ENCODE measurements around the gene MYO15B. TPM values are rescaled to one million over a fixed set of nuclear protein-coding genes. Genes with fewer than 3 reads are reported as not detected.
A peak's percentile ranks its signal among the peaks of the same experiment; 100 is the strongest.

The MYO15B gene
- total and polyA plus RNA-seq, 2 of the 13 experiments (the other 11 are each of a cell fraction or from before 2014, with no cell fraction given): 2.8 to 8.1 TPM

DNA sequence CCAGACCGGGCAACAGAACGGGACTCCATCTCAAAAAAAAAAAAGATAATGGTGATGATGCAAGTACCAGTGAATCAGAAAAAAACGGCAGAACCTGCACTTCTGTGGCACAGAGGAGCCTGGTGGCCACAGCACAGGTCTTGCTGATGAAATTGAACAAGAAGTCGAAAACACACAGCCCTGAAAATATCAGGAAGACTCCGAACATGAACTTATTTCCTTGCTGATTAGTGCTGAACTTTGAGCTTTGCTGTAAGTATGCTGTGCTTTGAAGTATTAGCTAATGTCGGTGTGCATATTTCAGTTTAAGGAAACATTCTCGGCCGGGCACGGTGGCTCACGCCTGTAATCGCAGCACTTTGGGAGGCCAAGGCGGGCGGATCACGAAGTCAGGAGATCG lies 10.9 kb upstream of the MYO15B start (continued):
- peak; percentile 25; the same call in 1 of the 2 replicates for TF ChIP-seq ZBTB20 (CRISPR knock-in tag; IDR thresholded peaks at IDR 0.05; ENCODE audit: borderline replicate concordance, low read depth)
- TF ChIP-seq, protein P1, sequence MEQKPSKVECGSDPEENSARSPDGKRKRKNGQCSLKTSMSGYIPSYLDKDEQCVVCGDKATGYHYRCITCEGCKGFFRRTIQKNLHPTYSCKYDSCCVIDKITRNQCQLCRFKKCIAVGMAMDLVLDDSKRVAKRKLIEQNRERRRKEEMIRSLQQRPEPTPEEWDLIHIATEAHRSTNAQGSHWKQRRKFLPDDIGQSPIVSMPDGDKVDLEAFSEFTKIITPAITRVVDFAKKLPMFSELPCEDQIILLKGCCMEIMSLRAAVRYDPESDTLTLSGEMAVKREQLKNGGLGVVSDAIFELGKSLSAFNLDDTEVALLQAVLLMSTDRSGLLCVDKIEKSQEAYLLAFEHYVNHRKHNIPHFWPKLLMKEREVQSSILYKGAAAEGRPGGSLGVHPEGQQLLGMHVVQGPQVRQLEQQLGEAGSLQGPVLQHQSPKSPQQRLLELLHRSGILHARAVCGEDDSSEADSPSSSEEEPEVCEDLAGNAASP (CRISPR knock-in tag; IDR thresholded peaks at IDR 0.05; ENCODE audit: borderline replicate concordance): peak; percentile 55; the same call in 1 of the 2 replicates
- no peak for TF ChIP-seq ZC3H13 (CRISPR knock-in tag; IDR thresholded peaks at IDR 0.05)
- TF ChIP-seq, protein P2, sequence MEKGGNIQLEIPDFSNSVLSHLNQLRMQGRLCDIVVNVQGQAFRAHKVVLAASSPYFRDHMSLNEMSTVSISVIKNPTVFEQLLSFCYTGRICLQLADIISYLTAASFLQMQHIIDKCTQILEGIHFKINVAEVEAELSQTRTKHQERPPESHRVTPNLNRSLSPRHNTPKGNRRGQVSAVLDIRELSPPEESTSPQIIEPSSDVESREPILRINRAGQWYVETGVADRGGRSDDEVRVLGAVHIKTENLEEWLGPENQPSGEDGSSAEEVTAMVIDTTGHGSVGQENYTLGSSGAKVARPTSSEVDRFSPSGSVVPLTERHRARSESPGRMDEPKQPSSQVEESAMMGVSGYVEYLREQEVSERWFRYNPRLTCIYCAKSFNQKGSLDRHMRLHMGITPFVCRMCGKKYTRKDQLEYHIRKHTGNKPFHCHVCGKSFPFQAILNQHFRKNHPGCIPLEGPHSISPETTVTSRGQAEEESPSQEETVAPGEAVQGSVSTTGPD (CRISPR knock-in tag; IDR thresholded peaks at IDR 0.05): no peak
- TF ChIP-seq ZNF782 (CRISPR knock-in tag; IDR thresholded peaks at IDR 0.05; ENCODE audit: borderline replicate concordance): no peak
- TF ChIP-seq ZFP41 (CRISPR knock-in tag; IDR thresholded peaks at IDR 0.05; ENCODE audit: borderline replicate concordance): no peak
- TF ChIP-seq ZBTB38 (CRISPR knock-in tag; IDR thresholded peaks at IDR 0.05): peak; percentile 35; the same call in 1 of the 2 replicates
- TF ChIP-seq ZNF747 (CRISPR knock-in tag; IDR thresholded peaks at IDR 0.05; ENCODE audit: borderline replicate concordance): no peak
- TF ChIP-seq, protein P3, sequence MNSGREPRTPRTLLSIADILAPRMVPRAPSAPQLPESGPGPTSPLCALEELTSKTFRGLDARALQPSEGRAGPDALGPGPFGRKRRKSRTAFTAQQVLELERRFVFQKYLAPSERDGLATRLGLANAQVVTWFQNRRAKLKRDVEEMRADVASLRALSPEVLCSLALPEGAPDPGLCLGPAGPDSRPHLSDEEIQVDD (CRISPR knock-in tag; IDR thresholded peaks at IDR 0.05; ENCODE audit: borderline replicate concordance): no peak
- TF ChIP-seq, protein P4, sequence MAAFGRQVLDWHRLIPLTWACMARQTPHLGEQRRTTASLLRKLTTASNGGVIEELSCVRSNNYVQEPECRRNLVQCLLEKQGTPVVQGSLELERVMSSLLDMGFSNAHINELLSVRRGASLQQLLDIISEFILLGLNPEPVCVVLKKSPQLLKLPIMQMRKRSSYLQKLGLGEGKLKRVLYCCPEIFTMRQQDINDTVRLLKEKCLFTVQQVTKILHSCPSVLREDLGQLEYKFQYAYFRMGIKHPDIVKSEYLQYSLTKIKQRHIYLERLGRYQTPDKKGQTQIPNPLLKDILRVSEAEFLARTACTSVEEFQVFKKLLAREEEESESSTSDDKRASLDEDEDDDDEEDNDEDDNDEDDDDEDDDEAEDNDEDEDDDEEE (CRISPR knock-in tag; IDR thresholded peaks at IDR 0.05): no peak
- no peak for TF ChIP-seq SP1 (IDR thresholded peaks at IDR 0.05)
- TF ChIP-seq SP1 (CRISPR knock-in tag; IDR thresholded peaks at IDR 0.05): no peak; the same call in 1 of the 2 replicates
- no peak for TF ChIP-seq MTA3 (CRISPR knock-in tag; IDR thresholded peaks at IDR 0.05)
- TF ChIP-seq, protein P5, sequence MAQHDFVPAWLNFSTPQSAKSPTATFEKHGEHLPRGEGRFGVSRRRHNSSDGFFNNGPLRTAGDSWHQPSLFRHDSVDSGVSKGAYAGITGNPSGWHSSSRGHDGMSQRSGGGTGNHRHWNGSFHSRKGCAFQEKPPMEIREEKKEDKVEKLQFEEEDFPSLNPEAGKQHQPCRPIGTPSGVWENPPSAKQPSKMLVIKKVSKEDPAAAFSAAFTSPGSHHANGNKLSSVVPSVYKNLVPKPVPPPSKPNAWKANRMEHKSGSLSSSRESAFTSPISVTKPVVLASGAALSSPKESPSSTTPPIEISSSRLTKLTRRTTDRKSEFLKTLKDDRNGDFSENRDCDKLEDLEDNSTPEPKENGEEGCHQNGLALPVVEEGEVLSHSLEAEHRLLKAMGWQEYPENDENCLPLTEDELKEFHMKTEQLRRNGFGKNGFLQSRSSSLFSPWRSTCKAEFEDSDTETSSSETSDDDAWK (CRISPR knock-in tag; IDR thresholded peaks at IDR 0.05): no peak
- TF ChIP-seq NFKB2 (CRISPR knock-in tag; IDR thresholded peaks at IDR 0.05; ENCODE audit: borderline replicate concordance): no peak
- TF ChIP-seq, protein P6, sequence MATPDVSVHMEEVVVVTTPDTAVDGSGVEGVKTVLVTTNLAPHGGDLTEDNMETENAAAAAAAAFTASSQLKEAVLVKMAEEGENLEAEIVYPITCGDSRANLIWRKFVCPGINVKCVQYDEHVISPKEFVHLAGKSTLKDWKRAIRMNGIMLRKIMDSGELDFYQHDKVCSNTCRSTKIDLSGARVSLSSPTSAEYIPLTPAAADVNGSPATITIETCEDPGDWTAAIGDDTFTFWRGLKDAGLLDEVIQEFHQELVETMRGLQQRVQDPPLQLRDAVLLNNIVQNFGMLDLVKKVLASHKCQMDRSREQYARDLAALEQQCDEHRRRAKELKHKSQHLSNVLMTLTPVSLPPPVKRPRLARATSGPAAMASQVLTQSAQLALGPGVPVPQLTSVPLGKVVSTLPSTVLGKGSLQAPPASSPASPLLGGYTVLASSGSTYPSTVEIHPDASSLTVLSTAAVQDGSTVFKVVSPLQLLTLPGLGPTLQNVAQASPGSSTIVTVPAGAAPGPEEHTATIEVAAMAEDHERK (CRISPR knock-in tag; IDR thresholded peaks at IDR 0.05; ENCODE audit: low read depth): no peak
- no peak; the same call in 1 of the 2 replicates for TF ChIP-seq REPIN1 (CRISPR knock-in tag; IDR thresholded peaks at IDR 0.05; ENCODE audit: borderline replicate concordance, low read depth)
- TF ChIP-seq, protein P7, sequence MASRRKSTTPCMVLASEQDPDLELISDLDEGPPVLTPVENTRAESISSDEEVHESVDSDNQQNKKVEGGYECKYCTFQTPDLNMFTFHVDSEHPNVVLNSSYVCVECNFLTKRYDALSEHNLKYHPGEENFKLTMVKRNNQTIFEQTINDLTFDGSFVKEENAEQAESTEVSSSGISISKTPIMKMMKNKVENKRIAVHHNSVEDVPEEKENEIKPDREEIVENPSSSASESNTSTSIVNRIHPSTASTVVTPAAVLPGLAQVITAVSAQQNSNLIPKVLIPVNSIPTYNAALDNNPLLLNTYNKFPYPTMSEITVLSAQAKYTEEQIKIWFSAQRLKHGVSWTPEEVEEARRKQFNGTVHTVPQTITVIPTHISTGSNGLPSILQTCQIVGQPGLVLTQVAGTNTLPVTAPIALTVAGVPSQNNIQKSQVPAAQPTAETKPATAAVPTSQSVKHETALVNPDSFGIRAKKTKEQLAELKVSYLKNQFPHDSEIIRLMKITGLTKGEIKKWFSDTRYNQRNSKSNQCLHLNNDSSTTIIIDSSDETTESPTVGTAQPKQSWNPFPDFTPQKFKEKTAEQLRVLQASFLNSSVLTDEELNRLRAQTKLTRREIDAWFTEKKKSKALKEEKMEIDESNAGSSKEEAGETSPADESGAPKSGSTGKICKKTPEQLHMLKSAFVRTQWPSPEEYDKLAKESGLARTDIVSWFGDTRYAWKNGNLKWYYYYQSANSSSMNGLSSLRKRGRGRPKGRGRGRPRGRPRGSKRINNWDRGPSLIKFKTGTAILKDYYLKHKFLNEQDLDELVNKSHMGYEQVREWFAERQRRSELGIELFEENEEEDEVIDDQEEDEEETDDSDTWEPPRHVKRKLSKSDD (CRISPR knock-in tag; IDR thresholded peaks at IDR 0.05; ENCODE audit: low read depth): no peak
- no peak for TF ChIP-seq ZBTB3 (CRISPR knock-in tag; IDR thresholded peaks at IDR 0.05; ENCODE audit: borderline replicate concordance, low read depth)
- no peak for TF ChIP-seq ZNF652 (CRISPR knock-in tag; IDR thresholded peaks at IDR 0.05; ENCODE audit: borderline replicate concordance, low read depth)

Measured in HepG2 (cell line).